Measurements from ENCODE around the gene CTAGE9. TPM values are rescaled to one million over a fixed set of nuclear protein-coding genes. Genes with fewer than 3 reads are reported as not detected.
"Not testable (repeated sequence)": the region's sequence is repeated elsewhere in the genome, so short reads cannot be mapped to it uniquely, and the experiment has no call there.

CTAGE9 gene
- total RNA-seq: not detected
- polyA plus RNA-seq (ENCODE audit: insufficient read length in 2 of 2): under 1 TPM in 1 of 2 donors, not detected in 1; 0.39 TPM
- long read RNA-seq, donor 1: 0 reads
- long read RNA-seq, donor 2, partial matches to known transcripts: 0 of 1 reads
- long read RNA-seq, donor 2, other reads (novel, unspliced or antisense): 0 of 1 reads
- long read RNA-seq, donor 3: 0 reads
- long read RNA-seq, donor 4: 0 reads

GRCh38 chr6:131710917-131711316 lies at the start of gene CTAGE9:
Gene CTAGE9, minus strand, starts transcription at chr6:131711017. Its CDS starts 0 bp downstream, at chr6:131711017.
- no CpG with 5 or more reads among the region's 18 CpGs for WGBS (ENCODE audit: insufficient coverage)
- not testable (repeated sequence) for H3K4me3 ChIP-seq (ENCODE audit: low read depth, low read length); H3K36me3 ChIP-seq (ENCODE audit: control insufficient read depth, insufficient read depth, low read length); H3K27me3 ChIP-seq (ENCODE audit: control insufficient read depth, insufficient read depth, low read length); H3K4me1 ChIP-seq (ENCODE audit: control insufficient read depth, insufficient read depth, low read length); H3K9me3 ChIP-seq (ENCODE audit: control insufficient read depth, insufficient read depth, low read length); H3K27ac ChIP-seq (ENCODE audit: low read depth, low read length); DNase-seq (ENCODE audit: low read depth in 4 of 6, low spot score in 6 of 6)

GRCh38 chr6:131758920-131759319 lies 48.1 kb upstream of the CTAGE9 start:
- H3K9me3 ChIP-seq (ENCODE audit: control insufficient read depth, insufficient read depth, low read length): no peaks in the 10 kb centered on the region
- H3K27ac ChIP-seq (ENCODE audit: low read depth, low read length): no peak overlapping the region
- no CpG with 5 or more reads among the region's 4 CpGs for WGBS (ENCODE audit: insufficient coverage)
- H3K4me3 ChIP-seq (ENCODE audit: low read depth, low read length): no peak overlapping the region
- H3K27me3 ChIP-seq (ENCODE audit: control insufficient read depth, insufficient read depth, low read length): no peaks in the 10 kb centered on the region
- no peaks in the 10 kb centered on the region for H3K36me3 ChIP-seq (ENCODE audit: control insufficient read depth, insufficient read depth, low read length)
- peak in 1 of 6 donors; percentile 27 for DNase-seq (ENCODE audit: low read depth in 4 of 6, low spot score in 6 of 6)
- H3K4me1 ChIP-seq (ENCODE audit: control insufficient read depth, insufficient read depth, low read length): no peaks in the 10 kb centered on the region

GRCh38 chr6:131756039-131756438 lies 45.2 kb upstream of the CTAGE9 start:
- no peaks in the 10 kb centered on the region for H3K36me3 ChIP-seq (ENCODE audit: control insufficient read depth, insufficient read depth, low read length)
- H3K4me3 ChIP-seq (ENCODE audit: low read depth, low read length): no peak overlapping the region
- H3K27ac ChIP-seq (ENCODE audit: low read depth, low read length): no peak overlapping the region
- H3K9me3 ChIP-seq (ENCODE audit: control insufficient read depth, insufficient read depth, low read length): no peaks in the 10 kb centered on the region
- no peaks in the 10 kb centered on the region for H3K4me1 ChIP-seq (ENCODE audit: control insufficient read depth, insufficient read depth, low read length)
- 100% methylated on average over 1 of the region's 2 CpGs for whole genome bisulfite sequencing (ENCODE audit: insufficient coverage)
- no peaks in the 10 kb centered on the region for H3K27me3 ChIP-seq (ENCODE audit: control insufficient read depth, insufficient read depth, low read length)
- no peak for DNase-seq (ENCODE audit: low read depth in 4 of 6, low spot score in 6 of 6)

GRCh38 chr6:131755597-131755996 lies 44.8 kb upstream of the CTAGE9 start:
- Histone ChIP-seq H3K36me3 (ENCODE audit: control insufficient read depth, insufficient read depth, low read length) (no peaks in the 10 kb centered on the region), H3K9me3 (ENCODE audit: control insufficient read depth, insufficient read depth, low read length) (no peaks in the 10 kb centered on the region), H3K27me3 (ENCODE audit: control insufficient read depth, insufficient read depth, low read length) (no peaks in the 10 kb centered on the region), H3K4me1 (ENCODE audit: control insufficient read depth, insufficient read depth, low read length) (no peaks in the 10 kb centered on the region), H3K4me3 (ENCODE audit: low read depth, low read length) (no peak overlapping the region), H3K27ac (ENCODE audit: low read depth, low read length) (no peak overlapping the region)
- no peak for DNase-seq (ENCODE audit: low read depth in 4 of 6, low spot score in 6 of 6)
- no CpG with 5 or more reads among the region's 3 CpGs for WGBS (ENCODE audit: insufficient coverage)

GRCh38 chr6:131754715-131755567 lies 44.1 kb upstream of the CTAGE9 start:
- H3K27ac ChIP-seq (ENCODE audit: low read depth, low read length): no peak overlapping the region
- no peaks in the 10 kb centered on the region for H3K36me3 ChIP-seq (ENCODE audit: control insufficient read depth, insufficient read depth, low read length)
- DNase-seq (ENCODE audit: low read depth in 4 of 6, low spot score in 6 of 6): no peak
- H3K27me3 ChIP-seq (ENCODE audit: control insufficient read depth, insufficient read depth, low read length): no peaks in the 10 kb centered on the region
- H3K4me3 ChIP-seq (ENCODE audit: low read depth, low read length): no peak overlapping the region
- H3K9me3 ChIP-seq (ENCODE audit: control insufficient read depth, insufficient read depth, low read length): no peaks in the 10 kb centered on the region
- H3K4me1 ChIP-seq (ENCODE audit: control insufficient read depth, insufficient read depth, low read length): no peaks in the 10 kb centered on the region
- WGBS (ENCODE audit: insufficient coverage): 50% methylated on average over 1 of the region's 9 CpGs

GRCh38 chr6:131754088-131754487 lies 43.3 kb upstream of the CTAGE9 start:
- 100% methylated on average over 1 of the region's 1 CpG for WGBS (ENCODE audit: insufficient coverage)
- Histone ChIP-seq H3K4me1 (ENCODE audit: control insufficient read depth, insufficient read depth, low read length) (no peaks in the 10 kb centered on the region), H3K36me3 (ENCODE audit: control insufficient read depth, insufficient read depth, low read length) (no peaks in the 10 kb centered on the region), H3K4me3 (ENCODE audit: low read depth, low read length) (no peak overlapping the region), H3K27me3 (ENCODE audit: control insufficient read depth, insufficient read depth, low read length) (no peaks in the 10 kb centered on the region), H3K27ac (ENCODE audit: low read depth, low read length) (no peak overlapping the region), H3K9me3 (ENCODE audit: control insufficient read depth, insufficient read depth, low read length) (no peaks in the 10 kb centered on the region)
- DNase-seq (ENCODE audit: low read depth in 4 of 6, low spot score in 6 of 6): no peak

- H3K4me1 ChIP-seq (ENCODE audit: control insufficient read depth, insufficient read depth, low read length); H3K27me3 ChIP-seq (ENCODE audit: control insufficient read depth, insufficient read depth, low read length); H3K4me3 ChIP-seq (ENCODE audit: low read depth, low read length); H3K36me3 ChIP-seq (ENCODE audit: control insufficient read depth, insufficient read depth, low read length); H3K9me3 ChIP-seq (ENCODE audit: control insufficient read depth, insufficient read depth, low read length); H3K27ac ChIP-seq (ENCODE audit: low read depth, low read length); DNase-seq (ENCODE audit: low read depth in 4 of 6, low spot score in 6 of 6): not testable (repeated sequence)
- 95% methylated on average over 7 of the region's 10 CpGs for WGBS (ENCODE audit: insufficient coverage)
These were observed 40.3 kb upstream of the CTAGE9 start for GRCh38 chr6:131751012-131751715.

GRCh38 chr6:131749023-131749422 lies 38.2 kb upstream of the CTAGE9 start:
- no peaks in the 10 kb centered on the region for H3K36me3 ChIP-seq (ENCODE audit: control insufficient read depth, insufficient read depth, low read length)
- H3K4me1 ChIP-seq (ENCODE audit: control insufficient read depth, insufficient read depth, low read length): no peaks in the 10 kb centered on the region
- DNase-seq (ENCODE audit: low read depth in 4 of 6, low spot score in 6 of 6): no peak
- H3K9me3 ChIP-seq (ENCODE audit: control insufficient read depth, insufficient read depth, low read length): no peaks in the 10 kb centered on the region
- no peaks in the 10 kb centered on the region for H3K27me3 ChIP-seq (ENCODE audit: control insufficient read depth, insufficient read depth, low read length)
- H3K27ac ChIP-seq (ENCODE audit: low read depth, low read length): no peak overlapping the region
- H3K4me3 ChIP-seq (ENCODE audit: low read depth, low read length): no peak overlapping the region
- 98% methylated on average over 4 of the region's 7 CpGs for WGBS (ENCODE audit: insufficient coverage)

GRCh38 chr6:131747821-131748353 lies 37.1 kb upstream of the CTAGE9 start:
- H3K27ac ChIP-seq (ENCODE audit: low read depth, low read length): no peak overlapping the region
- no peaks in the 10 kb centered on the region for H3K36me3 ChIP-seq (ENCODE audit: control insufficient read depth, insufficient read depth, low read length)
- no peaks in the 10 kb centered on the region for H3K9me3 ChIP-seq (ENCODE audit: control insufficient read depth, insufficient read depth, low read length)
- H3K27me3 ChIP-seq (ENCODE audit: control insufficient read depth, insufficient read depth, low read length): no peaks in the 10 kb centered on the region
- DNase-seq (ENCODE audit: low read depth in 4 of 6, low spot score in 6 of 6): no peak
- no peaks in the 10 kb centered on the region for H3K4me1 ChIP-seq (ENCODE audit: control insufficient read depth, insufficient read depth, low read length)
- no peak overlapping the region for H3K4me3 ChIP-seq (ENCODE audit: low read depth, low read length)
- 73% methylated on average over 2 of the region's 7 CpGs for WGBS (ENCODE audit: insufficient coverage)

Data from spinal cord (tissue), 10 donors.